Ishikawa (cell line): Measurements from ENCODE around the gene PLPPR4.

Source experiments
- USF1 ChIP-seq: IDR thresholded peaks from 2 replicates; pipeline ENCODE4 v1.6.1; 2012
- TF ChIP-seq, protein P1 (sequence below): IDR thresholded peaks from 2 replicates; pipeline ENCODE4 v1.6.1; 2012

- TF ChIP-seq, protein P1, sequence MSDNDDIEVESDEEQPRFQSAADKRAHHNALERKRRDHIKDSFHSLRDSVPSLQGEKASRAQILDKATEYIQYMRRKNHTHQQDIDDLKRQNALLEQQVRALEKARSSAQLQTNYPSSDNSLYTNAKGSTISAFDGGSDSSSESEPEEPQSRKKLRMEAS: no peak
- no peak for TF ChIP-seq USF1
Measured at GRCh38 chr1:99292886-99293285, 28.6 kb downstream of the PLPPR4 start.
